Measurements from ENCODE around the gene SMPD3. TPM values are rescaled to one million over a fixed set of nuclear protein-coding genes. Genes with fewer than 3 reads are reported as not detected.

SMPD3 gene
- total RNA-seq, 1 donor, result 0.86 TPM

DNA sequence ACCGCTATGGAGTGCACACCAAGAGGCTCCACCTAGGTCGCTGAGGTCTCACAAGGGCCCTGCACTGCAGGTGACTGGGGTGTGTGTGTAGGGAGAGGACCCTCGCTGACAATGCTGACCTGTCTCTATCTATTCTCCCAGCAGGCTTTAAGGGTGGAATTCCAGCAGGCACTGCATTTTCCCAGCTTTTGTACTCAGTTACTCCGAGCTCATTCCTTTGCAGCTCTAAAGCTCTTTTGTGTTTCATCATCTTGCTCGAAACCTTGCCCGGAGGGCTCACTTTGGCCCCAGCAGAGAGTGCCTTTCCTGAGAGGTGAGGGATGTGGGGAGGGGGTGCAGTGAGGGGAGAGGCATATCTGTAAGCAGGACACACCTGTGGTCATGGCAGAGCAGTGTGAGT lies 39.3 kb downstream of the SMPD3 start:
- DNase-seq (ENCODE audit: low read depth), result no peak
- TF ChIP-seq CTCF (IDR thresholded peaks at IDR 0.05; ENCODE audit: insufficient read depth, low read depth, low read length), result no peak
- no peak overlapping the region for H3K4me3 ChIP-seq (ENCODE audit: low read depth, low read length)

DNA sequence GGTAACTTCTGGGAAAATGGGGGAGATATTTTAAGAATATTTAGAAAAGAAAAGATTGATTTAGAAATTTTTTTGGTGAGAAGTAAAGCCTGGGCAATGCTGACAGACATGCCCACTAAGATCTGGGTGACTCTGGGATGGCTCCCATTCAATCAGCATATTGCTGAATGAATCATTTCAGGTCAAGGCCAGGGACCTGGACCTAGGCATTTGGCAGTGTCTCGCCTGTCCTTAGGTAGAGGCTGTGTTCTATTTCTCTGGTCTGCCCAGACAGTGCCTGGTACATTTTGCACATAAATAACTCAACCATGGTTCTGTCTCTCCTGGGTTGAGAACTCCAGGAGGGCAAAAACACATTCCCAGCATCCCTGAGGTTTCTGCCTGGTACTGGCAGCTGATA lies 39.9 kb downstream of the SMPD3 start:
- no peak for DNase-seq (ENCODE audit: low read depth)
- no peak for TF ChIP-seq CTCF (IDR thresholded peaks at IDR 0.05; ENCODE audit: insufficient read depth, low read depth, low read length)
- no peak overlapping the region for H3K4me3 ChIP-seq (ENCODE audit: low read depth, low read length)

DNA sequence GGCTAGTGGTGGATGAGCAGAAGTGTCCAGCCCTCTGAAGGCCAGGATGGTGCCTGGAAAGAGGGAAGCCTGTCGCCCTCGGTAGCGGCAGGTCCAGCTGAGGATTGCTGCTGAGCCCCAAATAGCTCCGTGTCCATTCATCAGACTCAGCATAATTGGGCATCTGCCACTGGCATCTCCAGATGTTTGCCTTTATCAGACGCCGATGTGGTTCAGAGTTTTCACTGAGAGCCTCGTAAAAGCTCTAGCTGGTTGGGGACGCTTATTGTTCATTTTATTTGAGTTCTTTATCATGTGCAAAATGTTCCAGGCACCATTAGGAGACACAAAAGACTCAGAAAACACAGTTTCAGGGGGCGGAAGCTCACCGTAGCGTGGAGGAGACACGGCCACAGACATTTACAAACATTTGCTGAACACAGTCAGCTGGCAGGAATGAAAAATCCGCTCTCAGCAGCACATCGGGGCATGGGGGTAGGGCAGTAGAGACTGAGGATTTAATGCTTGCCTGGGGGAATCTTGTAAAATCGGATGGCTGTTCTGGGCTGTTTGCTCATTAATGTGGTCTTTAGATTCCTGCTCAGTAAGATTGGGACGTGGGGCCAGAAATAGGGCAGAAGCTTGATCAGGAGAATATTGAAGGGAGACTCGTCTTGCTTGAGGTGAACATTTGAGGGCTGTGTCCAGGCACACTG lies 41.7 kb downstream of the SMPD3 start:
- H3K4me3 ChIP-seq (ENCODE audit: low read depth, low read length), result no peak overlapping the region
- TF ChIP-seq CTCF (IDR thresholded peaks at IDR 0.05; ENCODE audit: insufficient read depth, low read depth, low read length), result no peak
- peak; percentile 38 for DNase-seq (ENCODE audit: low read depth)

- no peak overlapping the region for H3K4me3 ChIP-seq (ENCODE audit: low read depth, low read length)
- no peak for DNase-seq (ENCODE audit: low read depth)
Measured at GRCh38 chr16:68404736-68405345, 43.5 kb downstream of the SMPD3 start.

DNA sequence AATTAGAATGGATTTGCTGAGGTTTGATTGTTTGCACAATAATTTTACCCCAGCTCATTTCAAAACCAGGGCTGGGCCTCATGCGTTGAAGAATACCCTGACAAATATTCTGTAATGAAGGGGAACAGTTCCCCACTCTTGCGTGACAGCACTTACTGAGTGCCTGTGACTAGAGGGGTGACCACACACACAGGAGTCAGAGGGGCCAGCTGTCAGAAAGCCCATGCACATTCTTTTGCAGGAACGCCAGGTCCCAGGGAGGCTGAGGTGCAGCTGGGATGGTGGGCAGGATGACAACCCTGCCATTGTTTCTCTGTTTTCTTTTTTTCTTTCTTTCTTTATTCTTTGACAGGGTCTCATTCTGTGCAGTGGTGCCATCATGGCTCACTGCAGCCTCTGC lies 44.6 kb downstream of the SMPD3 start:
- TF ChIP-seq CTCF (IDR thresholded peaks at IDR 0.05; ENCODE audit: insufficient read depth, low read depth, low read length), result no peak
- DNase-seq (ENCODE audit: low read depth), result no peak
- H3K4me3 ChIP-seq (ENCODE audit: low read depth, low read length), result no peak overlapping the region

More at GRCh38 chr16:68404736-68405345, 43.5 kb downstream of the SMPD3 start:
- TF ChIP-seq CTCF (IDR thresholded peaks at IDR 0.05; ENCODE audit: insufficient read depth, low read depth, low read length), result no peak

GRCh38 chr16:68403177-68403576 lies 45.1 kb downstream of the SMPD3 start:
- no peak for TF ChIP-seq CTCF (IDR thresholded peaks at IDR 0.05; ENCODE audit: insufficient read depth, low read depth, low read length)
- DNase-seq (ENCODE audit: low read depth), result no peak

DNA sequence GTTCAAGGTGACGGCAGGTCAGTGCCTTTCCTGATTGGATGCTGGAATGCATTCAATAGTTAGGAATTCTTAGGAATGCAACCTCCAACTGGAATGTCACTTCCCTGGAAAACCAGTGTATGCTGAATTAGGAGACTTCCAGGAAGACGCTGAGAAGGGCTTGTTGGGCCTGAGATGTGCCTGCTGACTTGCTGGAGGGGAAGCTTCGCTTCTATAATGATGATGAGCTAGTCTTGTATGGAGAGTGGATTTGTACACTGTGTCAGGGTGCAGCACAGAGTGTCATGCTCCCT lies 45.6 kb downstream of the SMPD3 start:
- no peak overlapping the region for H3K4me3 ChIP-seq (ENCODE audit: low read depth, low read length)
- TF ChIP-seq CTCF (IDR thresholded peaks at IDR 0.05; ENCODE audit: insufficient read depth, low read depth, low read length), result no peak
- DNase-seq (ENCODE audit: low read depth), result no peak

More at GRCh38 chr16:68403177-68403576, 45.1 kb downstream of the SMPD3 start:
- H3K4me3 ChIP-seq (ENCODE audit: low read depth, low read length), result no peak overlapping the region
